RWPE1 (cell line): ENCODE measurements around the gene HINT2.

ENCODE experiments used
- CTCF ChIA-PET: fragments of 350-600 bp; sonication (Branson Sonifier 250); formaldehyde crosslinking; extraction: SDS; loops from one replicate; lab custom pipeline; 2021; lab: Yijun Ruan, JAX
- POLR2A ChIA-PET: fragments of 400-600 bp; formaldehyde crosslinking; extraction: SDS; loops from one replicate; lab custom pipeline; 2020; ENCODE audit warnings: antibody characterized with exemption; ENCODE audit not compliant: low non-redundant PET; lab: Yijun Ruan, JAX
- DNase-seq: peaks from one replicate; pipeline ENCODE4 v3.0.0; 2012; ENCODE audit warnings: low spot score
- H3K27ac ChIP-seq: fragments of 450-650 bp; 2 replicates; pipeline ENCODE4 v1.5.1; 2017
- CTCF ChIP-seq: fragments of 450-650 bp; conservative IDR thresholded peaks from 2 replicates; pipeline ENCODE4 v1.5.1; 2017; ENCODE audit warnings: low read depth, mild to moderate bottlenecking

HINT2 gene

GRCh38 chr9:35858458-35858857 is 43.6 kb upstream of the HINT2 start:
- no peak for TF ChIP-seq CTCF
- ChIA-PET POLR2A (no interaction called here), CTCF (interaction anchor here (0.7 to 1.1 kb wide), 2 partner anchors 20 to 49 kb away, joined by 3 read pairs; no protein-coding TSS in a partner anchor)
- no peak for DNase-seq
- no peak overlapping the region for H3K27ac ChIP-seq

- DNase-seq: no peak
- no peak for TF ChIP-seq CTCF
- ChIA-PET CTCF (interaction anchor here (0.8 kb wide), 1 partner anchor 89 kb away, joined by 3 read pairs; no protein-coding TSS in a partner anchor), POLR2A (interaction anchor here (0.6 kb wide), 1 partner anchor 381 kb away, joined by 3 read pairs; no protein-coding TSS in a partner anchor)
- no peak overlapping the region for H3K27ac ChIP-seq
Observed at GRCh38 chr9:35856882-35857281, 42.0 kb upstream of the HINT2 start.

GRCh38 chr9:35856206-35856605 is 41.4 kb upstream of the HINT2 start:
- ChIA-PET POLR2A (no interaction called here), CTCF (interaction anchor here (0.6 to 1.2 kb wide), 2 partner anchors 26 to 45 kb away, joined by 5 to 7 read pairs; no protein-coding TSS in a partner anchor)
- TF ChIP-seq CTCF: no peak

GRCh38 chr9:35854091-35854762 is 39.4 kb upstream of the HINT2 start:
- ChIA-PET POLR2A (no interaction called here), CTCF (interaction anchor here (0.5 to 1.0 kb wide), 2 partner anchors 13 to 28 kb away, joined by 3 to 4 read pairs; no protein-coding TSS in a partner anchor)
- H3K27ac ChIP-seq: no peak overlapping the region
- DNase-seq: no peak
- TF ChIP-seq CTCF: no peak

More at GRCh38 chr9:35856206-35856605, 41.4 kb upstream of the HINT2 start:
- no peak overlapping the region for H3K27ac ChIP-seq
- no peak for DNase-seq

GRCh38 chr9:35852876-35853865 is 38.3 kb upstream of the HINT2 start:
- CTCF ChIA-PET: interaction anchor here (1.4 kb wide), 1 partner anchor 29 kb away, joined by 4 read pairs; no protein-coding TSS in a partner anchor
- TF ChIP-seq CTCF: no peak

GRCh38 chr9:35852267-35852815 is 37.5 kb upstream of the HINT2 start:
- CTCF ChIA-PET: interaction anchor here (1.3 to 1.4 kb wide), 2 partner anchors 30 to 62 kb away, joined by 4 to 8 read pairs; no protein-coding TSS in a partner anchor
- no peak for DNase-seq
- H3K27ac ChIP-seq: no peak overlapping the region
- POLR2A ChIA-PET: no interaction called here
- no peak for TF ChIP-seq CTCF

More at GRCh38 chr9:35852876-35853865, 38.3 kb upstream of the HINT2 start:
- DNase-seq: no peak
- H3K27ac ChIP-seq: no peak overlapping the region
- POLR2A ChIA-PET: no interaction called here
